GM10248 (cell line): Measurements from ENCODE around the gene FBXL22.

Source experiments
- CTCF ChIA-PET: fragments of 300-600 bp; sonication (Branson Sonifier 250); formaldehyde crosslinking; extraction: SDS; loops from one replicate; lab custom pipeline; 2021; ENCODE audit warnings: antibody characterized with exemption; lab: Yijun Ruan, JAX
- POLR2A ChIA-PET: fragments of 350-650 bp; sonication (Branson Sonifier 250); formaldehyde crosslinking; extraction: SDS; loops from one replicate; lab custom pipeline; 2020; ENCODE audit warnings: antibody characterized with exemption; lab: Yijun Ruan, JAX
- DNase-seq: peaks from one replicate; pipeline ENCODE4 v3.0.0; 2012; ENCODE audit errors: extremely low spot score
- CTCF ChIP-seq: IDR thresholded peaks from 2 replicates; pipeline ENCODE4 v1.5.1; 2012; ENCODE audit warnings: mild to moderate bottlenecking, low read depth; ENCODE audit errors: extremely low read depth, missing control alignments, control extremely low read depth

FBXL22 gene

GRCh38 chr15:63597821-63598220 lies 634 bp downstream of the FBXL22 start:
- ChIA-PET POLR2A (no interaction called here), CTCF (interaction anchor here (1.1 to 6.9 kb wide), 6 partner anchors 10 to 131 kb away, joined by 3 to 82 read pairs (median 28); no protein-coding TSS in a partner anchor)
- no peak for TF ChIP-seq CTCF
- no peak for DNase-seq

GRCh38 chr15:63598473-63599400 lies 1.6 kb downstream of the FBXL22 start:
- DNase-seq, result no peak
- no peak for TF ChIP-seq CTCF
- CTCF ChIA-PET, result interaction anchor here (0.7 to 6.9 kb wide), 24 partner anchors 11 to 469 kb away, joined by 3 to 82 read pairs (median 5); no protein-coding TSS in a partner anchor
- POLR2A ChIA-PET, result no interaction called here

GRCh38 chr15:63599401-63600000 lies 2.3 kb downstream of the FBXL22 start:
- peak; percentile 54 for DNase-seq
- ChIA-PET POLR2A (interaction anchor here (0.5 to 0.6 kb wide), 2 partner anchors 52 to 117 kb away, joined by 5 read pairs; no protein-coding TSS in a partner anchor), CTCF (interaction anchor here (0.7 to 6.9 kb wide), 26 partner anchors 12 to 551 kb away, joined by 3 to 82 read pairs (median 5); no protein-coding TSS in a partner anchor)
- TF ChIP-seq CTCF, result peak; percentile 81

- ChIA-PET POLR2A (interaction anchor here (0.5 to 0.6 kb wide), 2 partner anchors 53 to 118 kb away, joined by 5 read pairs; no protein-coding TSS in a partner anchor), CTCF (interaction anchor here (0.8 to 6.9 kb wide), 22 partner anchors 8 to 552 kb away, joined by 3 to 82 read pairs (median 6); no protein-coding TSS in a partner anchor)
- DNase-seq, result no peak
- TF ChIP-seq CTCF, result no peak
Measured at GRCh38 chr15:63600001-63600615, 2.9 kb downstream of the FBXL22 start.

GRCh38 chr15:63600616-63601025 lies 3.4 kb downstream of the FBXL22 start:
- TF ChIP-seq CTCF, result peak; percentile 37
- ChIA-PET POLR2A (no interaction called here), CTCF (interaction anchor here (0.6 to 6.9 kb wide), 17 partner anchors 8 to 552 kb away, joined by 3 to 82 read pairs (median 5); no protein-coding TSS in a partner anchor)
- peak; percentile 91 for DNase-seq
